Esophagus muscularis mucosa (tissue), 4 donors: ENCODE results near the gene PNMA5.

Experiments used
- CTCF ChIP-seq, 3 experiments: fragments of 200-600 bp in 2 of 3; fragments of 450-650 bp in 1 of 3; sonication (generic) in 2 of 3; IDR thresholded peaks; one replicate each; pipeline ENCODE4 v1.5.1; 2017 to 2019; ENCODE audit warnings: antibody characterized with exemption in 3 of 3, mild to moderate bottlenecking in 2 of 3, moderate library complexity in 1 of 3
- EP300 ChIP-seq: sonication (generic); formaldehyde crosslinking; IDR thresholded peaks from one replicate; pipeline ENCODE4 v1.6.1; 2017; ENCODE audit warnings: antibody characterized with exemption
- POLR2AphosphoS5 ChIP-seq, 2 donors: sonication (generic); formaldehyde crosslinking; IDR thresholded peaks; one replicate each; pipeline ENCODE4 v1.6.1; 2017; ENCODE audit warnings: antibody characterized with exemption in 2 of 2

- TF ChIP-seq CTCF (IDR thresholded peaks at IDR 0.05), result no peak
- no peak for TF ChIP-seq EP300
- no peak for TF ChIP-seq POLR2AphosphoS5 (IDR thresholded peaks at IDR 0.05)
Observed at GRCh38 chrX:152945021-152945979, 48.6 kb downstream of the PNMA5 start.
